Neural cell (in vitro differentiated cells): ENCODE data around the gene PSMB3. TPM values are rescaled to one million over a fixed set of nuclear protein-coding genes. Genes with fewer than 3 reads are reported as not detected.
"Not testable (repeated sequence)": the region's sequence is repeated elsewhere in the genome, so short reads cannot be mapped to it uniquely, and the experiment has no call there.

Source experiments
- H2AFZ ChIP-seq: fragments of 200-600, 300-800 bp; sonication (generic), shearing (Covaris generic); 2 replicates; pipeline ENCODE4 v1.6.0; 2014; ENCODE audit warnings: low read depth, mild to moderate bottlenecking, antibody characterized with exemption, low read length, moderate library complexity
- H3F3A ChIP-seq: fragments of 200-600 bp; shearing (Covaris generic); 2 replicates; pipeline ENCODE4 v1.6.1; 2016; ENCODE audit warnings: mild to moderate bottlenecking, moderate library complexity, mixed read lengths, antibody characterized with exemption, low read length; ENCODE audit not compliant: insufficient read depth, poor library complexity, severe bottlenecking
- H3K27ac ChIP-seq: fragments of 200-600, 300-800 bp; sonication (generic), shearing (Covaris generic); 2 replicates; pipeline ENCODE4 v1.5.1; 2014; ENCODE audit warnings: mild to moderate bottlenecking, low read length, moderate library complexity
- H3K27me3 ChIP-seq: fragments of 300-800, 200-600 bp; sonication (generic), shearing (Covaris generic); 2 replicates; pipeline ENCODE4 v1.6.0; 2014; ENCODE audit warnings: mild to moderate bottlenecking, low read depth, low read length, moderate library complexity; ENCODE audit not compliant: insufficient read depth
- H3K36me3 ChIP-seq: fragments of 300-800, 200-600 bp; sonication (generic), shearing (Covaris generic); 2 replicates; pipeline ENCODE4 v1.5.1; 2014; ENCODE audit warnings: mild to moderate bottlenecking, antibody characterized with exemption, low read length, moderate library complexity; ENCODE audit not compliant: insufficient read depth
- H3K4me2 ChIP-seq: fragments of 300-800, 200-600 bp; sonication (generic), shearing (Covaris generic); 2 replicates; pipeline ENCODE4 v1.6.0; 2014; ENCODE audit warnings: mild to moderate bottlenecking, low read length
- H3K4me3 ChIP-seq: fragments of 300-800, 200-600 bp; sonication (generic), shearing (Covaris generic); 2 replicates; pipeline ENCODE4 v1.5.1; 2014; ENCODE audit warnings: mild to moderate bottlenecking, low read length, moderate library complexity
- H3K79me2 ChIP-seq: fragments of 200-600 bp; shearing (Covaris generic); replicated peaks from 2 replicates; pipeline ENCODE4 v1.6.0; 2014; ENCODE audit warnings: mild to moderate bottlenecking, low read length, moderate library complexity; ENCODE audit not compliant: insufficient read depth
- H3K9ac ChIP-seq: fragments of 300-800, 200-600 bp; sonication (generic), shearing (Covaris generic); 2 replicates; pipeline ENCODE4 v1.6.1; 2016; ENCODE audit warnings: mild to moderate bottlenecking, low read length, mixed read lengths
- H3K9me2 ChIP-seq: fragments of 200-600 bp; shearing (Covaris generic); 2 replicates; pipeline ENCODE4 v1.6.1; 2016; ENCODE audit warnings: mild to moderate bottlenecking, low read length, mixed read lengths; ENCODE audit not compliant: insufficient read depth
- H3K9me3 ChIP-seq: fragments of 200-600, 300-800 bp; sonication (generic), shearing (Covaris generic); 2 replicates; pipeline ENCODE4 v1.6.1; 2016; ENCODE audit warnings: mild to moderate bottlenecking, mixed run types, low read length, moderate library complexity, mixed read lengths
- H4K20me1 ChIP-seq: fragments of 200-600 bp; shearing (Covaris generic); 2 replicates; pipeline ENCODE4 v1.6.1; 2016; ENCODE audit warnings: mild to moderate bottlenecking, mixed run types; ENCODE audit not compliant: insufficient read depth
- EP300 ChIP-seq: fragments of 450-650 bp; conservative IDR thresholded peaks from 2 replicates; pipeline ENCODE4 v1.6.1; 2014; ENCODE audit warnings: antibody characterized with exemption, mild to moderate bottlenecking, moderate library complexity; ENCODE audit not compliant: poor library complexity, severe bottlenecking
- EZH2 ChIP-seq: fragments of 200-600, 300-800 bp; shearing (Covaris generic), sonication (generic); IDR thresholded peaks from 2 replicates; pipeline ENCODE4 v1.6.1; 2014; ENCODE audit warnings: antibody characterized with exemption, low read length, borderline replicate concordance, mild to moderate bottlenecking; ENCODE audit not compliant: insufficient read depth, poor library complexity, severe bottlenecking
- MXI1 ChIP-seq: fragments of 450-650 bp; conservative IDR thresholded peaks from 2 replicates; pipeline ENCODE4 v1.6.1; 2014; ENCODE audit warnings: antibody characterized with exemption, mild to moderate bottlenecking; ENCODE audit not compliant: poor library complexity, severe bottlenecking
- POLR2AphosphoS5 ChIP-seq: IDR thresholded peaks from 2 replicates; pipeline ENCODE4 v1.6.1; 2012
- RAD21 ChIP-seq: fragments of 450-650 bp; conservative IDR thresholded peaks from 2 replicates; pipeline ENCODE4 v1.6.1; 2014; ENCODE audit warnings: antibody characterized with exemption, mild to moderate bottlenecking, moderate library complexity
- REST ChIP-seq: IDR thresholded peaks from 2 replicates; pipeline ENCODE4 v1.6.1; 2012; ENCODE audit warnings: borderline replicate concordance
- TAF1 ChIP-seq: IDR thresholded peaks from 2 replicates; pipeline ENCODE4 v1.6.1; 2012; ENCODE audit warnings: low read depth
- polyA plus RNA-seq: library from polyadenylated mRNA; depleted of rRNA; stranded (reverse); fragments of >200 nt; gene quantifications from 2 replicates; pipeline ENCODE4 v1.2.3, GENCODE V29; 2014
- TF ChIP-seq, protein P1 (sequence below): fragments of 450-650 bp; IDR thresholded peaks from 2 replicates; pipeline ENCODE4 v1.5.1; 2014; ENCODE audit warnings: antibody characterized with exemption, mild to moderate bottlenecking, moderate library complexity; ENCODE audit not compliant: poor library complexity, severe bottlenecking

PSMB3 gene
- polyA plus RNA-seq, 1 donor from 2014 or later, result 338 TPM

DNA sequence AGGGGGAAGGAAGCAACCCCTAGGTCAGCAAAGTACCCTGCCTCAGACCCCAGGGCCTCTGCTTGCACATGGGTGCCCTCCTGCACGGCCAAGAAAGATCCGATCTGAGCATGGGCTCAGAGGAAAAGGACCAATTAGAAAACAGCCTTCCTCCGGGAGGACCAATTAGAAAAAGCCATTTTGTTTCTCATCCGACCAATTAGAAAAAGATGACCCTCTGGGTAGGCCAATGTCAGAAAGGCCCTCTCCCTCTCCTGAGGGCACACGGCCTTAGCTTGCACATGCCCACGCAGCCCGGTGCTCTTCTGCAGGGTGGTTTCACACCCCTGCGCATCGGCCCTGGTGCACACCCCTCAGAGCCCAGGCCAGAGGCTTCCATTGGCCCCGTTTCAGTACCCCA, 27.5 kb upstream of the PSMB3 start:
- Histone ChIP-seq H3K36me3 (no peaks in the 10 kb centered on the region), H3K4me2 (no peak overlapping the region), H2AFZ (no peak overlapping the region), H3K9ac (no peak overlapping the region), H3K79me2 (no peaks in the 10 kb centered on the region), H3K9me2 (no peaks in the 10 kb centered on the region), H4K20me1 (no peaks in the 10 kb centered on the region), H3K9me3 (no peaks in the 10 kb centered on the region), H3F3A (no peaks in the 10 kb centered on the region), H3K27ac (no peak overlapping the region), H3K27me3 (no peaks in the 10 kb centered on the region), H3K4me3 (no peak overlapping the region)
- TF ChIP-seq TAF1 (no peak), MXI1 (no peak), EP300 (no peak)

DNA sequence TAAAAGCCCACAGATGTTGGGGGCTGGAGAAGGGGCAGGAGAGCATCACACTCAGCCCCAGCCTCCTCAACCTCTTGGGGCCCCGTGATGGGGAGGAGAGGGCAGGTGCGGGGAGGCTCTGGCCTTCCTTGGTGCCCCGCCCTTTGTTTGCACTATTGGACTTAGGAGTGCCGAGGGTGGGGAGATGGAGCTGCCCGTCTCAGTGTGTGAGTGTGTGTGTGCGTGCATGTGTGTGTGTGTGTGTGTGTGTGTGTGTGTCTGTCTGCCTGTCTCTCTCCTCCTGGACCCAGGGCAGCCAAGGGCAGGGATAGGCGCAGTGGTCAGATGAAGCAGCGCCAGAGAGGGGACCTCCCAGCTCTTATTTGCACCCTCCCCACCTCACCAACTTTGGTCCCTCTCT, 26.4 kb upstream of the PSMB3 start:
- not testable (repeated sequence) for H2AFZ ChIP-seq, H3K4me2 ChIP-seq, H3K79me2 ChIP-seq, H3K9ac ChIP-seq, H3K36me3 ChIP-seq, H4K20me1 ChIP-seq, H3F3A ChIP-seq, H3K27ac ChIP-seq, H3K27me3 ChIP-seq, H3K4me3 ChIP-seq, H3K9me2 ChIP-seq, H3K9me3 ChIP-seq

DNA sequence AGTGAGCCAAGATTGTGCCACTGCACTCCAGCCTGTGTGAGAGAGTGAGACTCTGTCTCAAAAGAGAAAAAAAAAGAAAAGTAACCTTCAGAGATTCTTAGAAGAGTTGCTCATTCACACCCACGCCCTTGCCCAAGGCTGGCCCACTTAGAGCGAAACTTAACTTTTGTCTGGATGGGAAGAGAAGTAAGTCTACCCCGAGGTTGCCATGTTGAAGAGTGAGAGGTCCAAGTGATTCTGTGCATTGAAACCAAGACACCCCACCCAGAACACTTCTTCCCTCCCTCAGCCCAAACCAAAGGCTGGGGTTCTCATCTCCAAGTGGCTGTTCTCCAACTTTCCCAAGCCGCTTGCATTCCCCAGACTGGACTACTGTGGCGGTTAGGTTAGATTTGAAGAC, 24.8 kb upstream of the PSMB3 start:
- Histone ChIP-seq H3K36me3 (no peaks in the 10 kb centered on the region), H3K79me2 (no peaks in the 10 kb centered on the region), H2AFZ (no peak overlapping the region), H3K9me3 (no peaks in the 10 kb centered on the region), H3K9ac (no peak overlapping the region), H3K27me3 (no peaks in the 10 kb centered on the region), H3K27ac (no peak overlapping the region), H3K4me2 (no peak overlapping the region), H4K20me1 (no peaks in the 10 kb centered on the region), H3K4me3 (no peak overlapping the region), H3F3A (no peaks in the 10 kb centered on the region), H3K9me2 (no peaks in the 10 kb centered on the region)
- TF ChIP-seq EP300 (no peak), MXI1 (no peak), EZH2 (no peak), RAD21 (no peak), POLR2AphosphoS5 (no peak), REST (no peak)
- TF ChIP-seq, protein P1, sequence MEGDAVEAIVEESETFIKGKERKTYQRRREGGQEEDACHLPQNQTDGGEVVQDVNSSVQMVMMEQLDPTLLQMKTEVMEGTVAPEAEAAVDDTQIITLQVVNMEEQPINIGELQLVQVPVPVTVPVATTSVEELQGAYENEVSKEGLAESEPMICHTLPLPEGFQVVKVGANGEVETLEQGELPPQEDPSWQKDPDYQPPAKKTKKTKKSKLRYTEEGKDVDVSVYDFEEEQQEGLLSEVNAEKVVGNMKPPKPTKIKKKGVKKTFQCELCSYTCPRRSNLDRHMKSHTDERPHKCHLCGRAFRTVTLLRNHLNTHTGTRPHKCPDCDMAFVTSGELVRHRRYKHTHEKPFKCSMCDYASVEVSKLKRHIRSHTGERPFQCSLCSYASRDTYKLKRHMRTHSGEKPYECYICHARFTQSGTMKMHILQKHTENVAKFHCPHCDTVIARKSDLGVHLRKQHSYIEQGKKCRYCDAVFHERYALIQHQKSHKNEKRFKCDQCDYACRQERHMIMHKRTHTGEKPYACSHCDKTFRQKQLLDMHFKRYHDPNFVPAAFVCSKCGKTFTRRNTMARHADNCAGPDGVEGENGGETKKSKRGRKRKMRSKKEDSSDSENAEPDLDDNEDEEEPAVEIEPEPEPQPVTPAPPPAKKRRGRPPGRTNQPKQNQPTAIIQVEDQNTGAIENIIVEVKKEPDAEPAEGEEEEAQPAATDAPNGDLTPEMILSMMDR, result no peak
